SK-N-SH treated with all-trans-retinoic acid at 6 μM for 48 hours (cell line): ENCODE results near the gene RASGEF1C.

Source experiments
- SNAI2 ChIP-seq: fragments of 250-450 bp; sonication (Bioruptor Pico); IDR thresholded peaks from 2 replicates; pipeline ENCODE4 v1.5.0; 2020; ENCODE audit warnings: mild to moderate bottlenecking, moderate library complexity
- TCF4 ChIP-seq: fragments of 250-450 bp; sonication (Bioruptor Pico); IDR thresholded peaks from 2 replicates; pipeline ENCODE4 v1.8.0; 2021; ENCODE audit warnings: mild to moderate bottlenecking, moderate library complexity, borderline replicate concordance
- ZNF8 ChIP-seq: fragments of 450-650 bp; formaldehyde crosslinking; IDR thresholded peaks from 2 replicates; pipeline ENCODE4 v1.5.0; 2020; ENCODE audit warnings: mild to moderate bottlenecking, moderate library complexity

DNA sequence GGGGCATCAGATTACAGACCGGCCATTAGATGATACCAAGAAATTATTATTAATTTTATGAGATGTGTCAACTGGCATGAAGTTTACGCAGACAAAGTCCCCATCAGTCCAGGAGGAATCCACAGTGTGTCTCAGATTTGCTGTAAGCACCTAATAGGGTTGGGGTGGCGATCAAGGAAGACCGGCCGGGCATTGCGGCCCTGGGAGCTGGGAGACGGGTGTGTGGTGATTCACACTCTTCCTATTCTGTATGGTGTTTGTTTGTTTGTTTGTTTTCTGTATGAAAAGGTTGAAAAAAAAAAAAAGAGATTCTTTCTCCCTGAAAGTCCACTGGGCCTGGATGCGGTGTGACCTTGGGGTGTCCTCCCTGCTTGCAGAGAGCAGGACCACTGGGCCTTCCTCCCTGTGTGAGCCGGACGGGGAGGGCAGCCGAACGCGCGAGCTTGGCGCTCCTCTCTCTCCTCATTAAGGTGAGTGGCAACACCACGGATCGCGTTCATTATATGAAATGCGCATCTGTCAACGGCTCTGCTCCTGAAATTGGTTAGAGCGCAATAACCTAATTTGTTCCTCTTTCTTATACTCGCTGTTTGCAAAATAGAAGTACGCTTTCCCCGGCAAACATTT is 15.1 kb downstream of the RASGEF1C start:
- TF ChIP-seq SNAI2 (CRISPR knock-in tag) (no peak), ZNF8 (CRISPR knock-in tag) (no peak), TCF4 (no peak)
